SK-N-SH (cell line): ENCODE results near the gene ERBB2. TPM values are rescaled to one million over a fixed set of nuclear protein-coding genes. Genes with fewer than 3 reads are reported as not detected.

Experiments used
- CTCF ChIA-PET: fragments of 300-600, 350-600 bp; formaldehyde crosslinking; extraction: SDS; loops from one replicate; lab custom pipeline; 2021; lab: Yijun Ruan, JAX
- POLR2A ChIA-PET: fragments of 350-600 bp; sonication (Branson Sonifier 250); formaldehyde crosslinking; extraction: SDS; loops from one replicate; lab custom pipeline; 2020; ENCODE audit warnings: antibody characterized with exemption, inconsistent platforms; lab: Yijun Ruan, JAX
- DNase-seq: peaks from one replicate; pipeline ENCODE4 v3.0.0; 2012
- H2AFZ ChIP-seq: fragments of 200-600 bp; sonication (generic); 2 replicates; pipeline ENCODE4 v1.8.1; 2016; ENCODE audit warnings: antibody characterized with exemption, mild to moderate bottlenecking, low read depth
- H3F3A ChIP-seq: fragments of 200-600 bp; sonication (generic); replicated peaks from 2 replicates; pipeline ENCODE3; 2016; ENCODE audit warnings: antibody characterized with exemption, mild to moderate bottlenecking; ENCODE audit not compliant: insufficient read depth
- H3K27ac ChIP-seq, 2 experiments: fragments of 200-500 bp in 1 of 2; fragments of 200-600 bp in 1 of 2; sonication (Bioruptor generic) in 1 of 2; sonication (generic), shearing (Covaris generic) in 1 of 2; 2 replicates each; pipeline versions ENCODE4 v1.5.1 to v1.6.1; 2014 to 2016; ENCODE audit warnings: low read depth in 2 of 2, inconsistent platforms in 1 of 2, low read length in 1 of 2, mild to moderate bottlenecking in 1 of 2, mixed read lengths in 1 of 2
- H3K27me3 ChIP-seq: fragments of 200-600 bp; sonication (generic), shearing (Covaris generic); 2 replicates; pipeline ENCODE4 v1.6.1; 2016; ENCODE audit warnings: mixed run types; ENCODE audit not compliant: insufficient read depth
- H3K36me3 ChIP-seq, 2 experiments: fragments of 200-500 bp in 1 of 2; fragments of 200-600 bp in 1 of 2; sonication (Bioruptor generic) in 1 of 2; sonication (generic) in 1 of 2; replicated peaks in 1 of 2; 2 replicates each; pipeline versions ENCODE3 to v1.5.1; 2014 to 2016; ENCODE audit warnings: low read length in 1 of 2, mild to moderate bottlenecking in 1 of 2; ENCODE audit not compliant: insufficient read depth in 2 of 2, control insufficient read depth in 1 of 2
- H3K4me1 ChIP-seq, 2 experiments: fragments of 200-500 bp in 1 of 2; fragments of 200-600 bp in 1 of 2; sonication (Bioruptor generic) in 1 of 2; sonication (generic), shearing (Covaris generic) in 1 of 2; 2 replicates each; pipeline versions ENCODE4 v1.5.1 to v1.6.1; 2014 to 2016; ENCODE audit warnings: low read depth in 1 of 2, low read length in 1 of 2, mixed run types in 1 of 2; ENCODE audit not compliant: insufficient read depth in 2 of 2, control insufficient read depth in 1 of 2
- H3K4me2 ChIP-seq: fragments of 200-600 bp; sonication (generic), shearing (Covaris generic); 2 replicates; pipeline ENCODE4 v1.6.1; 2017; ENCODE audit warnings: mixed run types
- H3K4me3 ChIP-seq, 2 experiments: fragments of 200-500 bp in 1 of 2; fragments of 200-600 bp in 1 of 2; sonication (Bioruptor generic) in 1 of 2; sonication (generic), shearing (Covaris generic) in 1 of 2; 2 replicates each; pipeline versions ENCODE4 v1.5.1 to v1.8.1; 2014 to 2016; ENCODE audit warnings: low read depth in 2 of 2, inconsistent platforms in 1 of 2, low read length in 1 of 2, mild to moderate bottlenecking in 1 of 2, mixed read lengths in 1 of 2, moderate library complexity in 1 of 2
- H3K79me2 ChIP-seq: fragments of 200-600 bp; sonication (generic); 2 replicates; pipeline ENCODE4 v1.8.1; 2017; ENCODE audit warnings: mild to moderate bottlenecking; ENCODE audit not compliant: insufficient read depth
- H3K9ac ChIP-seq: fragments of 200-600 bp; sonication (generic); 2 replicates; pipeline ENCODE4 v1.6.1; 2017; ENCODE audit warnings: mixed run types
- H3K9me2 ChIP-seq: fragments of 200-600 bp; sonication (generic); 2 replicates; pipeline ENCODE4 v1.6.1; 2017; ENCODE audit warnings: mixed run types
- H3K9me3 ChIP-seq: fragments of 200-600 bp; sonication (generic); 2 replicates; pipeline ENCODE4 v1.6.1; 2017; ENCODE audit warnings: mixed run types, mild to moderate bottlenecking, moderate library complexity
- H4K20me1 ChIP-seq: fragments of 200-600 bp; sonication (generic); 2 replicates; pipeline ENCODE4 v1.6.1; 2017; ENCODE audit warnings: mild to moderate bottlenecking, mixed run types; ENCODE audit not compliant: insufficient read depth
- GABPA ChIP-seq: IDR thresholded peaks from 2 replicates; pipeline ENCODE4 v1.4.0; 2012; ENCODE audit warnings: low read depth, mild to moderate bottlenecking
- GATA2 ChIP-seq: sonication (generic); formaldehyde crosslinking; IDR thresholded peaks from 2 replicates; pipeline ENCODE4 v1.5.0; 2020; ENCODE audit warnings: mild to moderate bottlenecking, missing genetic modification reagents
- IRF3 ChIP-seq: fragments of 150-350 bp; IDR thresholded peaks from 2 replicates; pipeline ENCODE4 v1.6.1; 2016; ENCODE audit warnings: mild to moderate bottlenecking, low read depth, low read length
- MEF2A ChIP-seq: IDR thresholded peaks from 2 replicates; pipeline ENCODE4 v1.4.0; 2012; ENCODE audit warnings: low read depth, borderline replicate concordance
- MXI1 ChIP-seq: IDR thresholded peaks from 2 replicates; pipeline ENCODE4 v1.6.1; 2012; ENCODE audit warnings: mild to moderate bottlenecking, low read depth, low read length, improper control_type of control experiment
- POLR2AphosphoS5 ChIP-seq: IDR thresholded peaks from 2 replicates; pipeline ENCODE4 v1.6.1; 2012; ENCODE audit warnings: low read depth, low read length
- SIN3A ChIP-seq: IDR thresholded peaks from 2 replicates; pipeline ENCODE4 v1.6.1; 2012; ENCODE audit warnings: low read depth, mild to moderate bottlenecking, low read length, moderate library complexity, borderline replicate concordance
- SMC3 ChIP-seq: IDR thresholded peaks from 2 replicates; pipeline ENCODE4 v1.6.1; 2012; ENCODE audit warnings: low read depth, low read length, improper control_type of control experiment
- TAF1 ChIP-seq: IDR thresholded peaks from 2 replicates; pipeline ENCODE4 v1.6.1; 2012; ENCODE audit warnings: low read depth, mild to moderate bottlenecking, low read length, moderate library complexity, borderline replicate concordance
- YY1 ChIP-seq: IDR thresholded peaks from 2 replicates; pipeline ENCODE4 v1.4.0; 2012; ENCODE audit warnings: low read depth, mild to moderate bottlenecking
- ZBTB33 ChIP-seq: IDR thresholded peaks from 2 replicates; pipeline ENCODE4 v1.4.0; 2012; ENCODE audit warnings: low read depth, borderline replicate concordance
- WGBS: methylation state at CpG from one replicate; pipeline ENCODE4 v1.1.6; 2017; ENCODE audit warnings: low lambda C conversion rate; 5-methylcytosine and 5-hydroxymethylcytosine counted together
- polyA plus RNA-seq, 3 experiments: library from polyadenylated mRNA; depleted of rRNA; stranded (reverse); fragments of >200 nt; gene quantifications; 2 replicates each; pipeline ENCODE4 v1.2.3, GENCODE V29; 2012
- TF ChIP-seq, protein P1 (sequence below): IDR thresholded peaks from 2 replicates; pipeline ENCODE4 v1.6.1; 2012; ENCODE audit warnings: mild to moderate bottlenecking, low read depth, low read length, moderate library complexity
- TF ChIP-seq, protein P2 (sequence below): IDR thresholded peaks from 2 replicates; pipeline ENCODE4 v1.4.0; 2012; ENCODE audit warnings: low read depth, borderline replicate concordance

Gene ERBB2
- polyA plus RNA-seq, 1 of the 3 experiments (the other 2 are of a cell fraction) = 1.9 TPM

GRCh38 chr17:39673335-39674081 lies 26.4 kb upstream of the ERBB2 start:
- H4K20me1 ChIP-seq = no peaks in the 10 kb centered on the region
- H3K79me2 ChIP-seq = no peaks in the 10 kb centered on the region
- TF ChIP-seq, protein P1, sequence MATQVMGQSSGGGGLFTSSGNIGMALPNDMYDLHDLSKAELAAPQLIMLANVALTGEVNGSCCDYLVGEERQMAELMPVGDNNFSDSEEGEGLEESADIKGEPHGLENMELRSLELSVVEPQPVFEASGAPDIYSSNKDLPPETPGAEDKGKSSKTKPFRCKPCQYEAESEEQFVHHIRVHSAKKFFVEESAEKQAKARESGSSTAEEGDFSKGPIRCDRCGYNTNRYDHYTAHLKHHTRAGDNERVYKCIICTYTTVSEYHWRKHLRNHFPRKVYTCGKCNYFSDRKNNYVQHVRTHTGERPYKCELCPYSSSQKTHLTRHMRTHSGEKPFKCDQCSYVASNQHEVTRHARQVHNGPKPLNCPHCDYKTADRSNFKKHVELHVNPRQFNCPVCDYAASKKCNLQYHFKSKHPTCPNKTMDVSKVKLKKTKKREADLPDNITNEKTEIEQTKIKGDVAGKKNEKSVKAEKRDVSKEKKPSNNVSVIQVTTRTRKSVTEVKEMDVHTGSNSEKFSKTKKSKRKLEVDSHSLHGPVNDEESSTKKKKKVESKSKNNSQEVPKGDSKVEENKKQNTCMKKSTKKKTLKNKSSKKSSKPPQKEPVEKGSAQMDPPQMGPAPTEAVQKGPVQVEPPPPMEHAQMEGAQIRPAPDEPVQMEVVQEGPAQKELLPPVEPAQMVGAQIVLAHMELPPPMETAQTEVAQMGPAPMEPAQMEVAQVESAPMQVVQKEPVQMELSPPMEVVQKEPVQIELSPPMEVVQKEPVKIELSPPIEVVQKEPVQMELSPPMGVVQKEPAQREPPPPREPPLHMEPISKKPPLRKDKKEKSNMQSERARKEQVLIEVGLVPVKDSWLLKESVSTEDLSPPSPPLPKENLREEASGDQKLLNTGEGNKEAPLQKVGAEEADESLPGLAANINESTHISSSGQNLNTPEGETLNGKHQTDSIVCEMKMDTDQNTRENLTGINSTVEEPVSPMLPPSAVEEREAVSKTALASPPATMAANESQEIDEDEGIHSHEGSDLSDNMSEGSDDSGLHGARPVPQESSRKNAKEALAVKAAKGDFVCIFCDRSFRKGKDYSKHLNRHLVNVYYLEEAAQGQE = no peak
- no peak for TF ChIP-seq MEF2A
- TF ChIP-seq GABPA = no peak
- TF ChIP-seq MXI1 = no peak
- TF ChIP-seq ZBTB33 = no peak
- TF ChIP-seq GATA2 (CRISPR knock-in tag) = no peak
- TF ChIP-seq TAF1 = no peak
- TF ChIP-seq, protein P2, sequence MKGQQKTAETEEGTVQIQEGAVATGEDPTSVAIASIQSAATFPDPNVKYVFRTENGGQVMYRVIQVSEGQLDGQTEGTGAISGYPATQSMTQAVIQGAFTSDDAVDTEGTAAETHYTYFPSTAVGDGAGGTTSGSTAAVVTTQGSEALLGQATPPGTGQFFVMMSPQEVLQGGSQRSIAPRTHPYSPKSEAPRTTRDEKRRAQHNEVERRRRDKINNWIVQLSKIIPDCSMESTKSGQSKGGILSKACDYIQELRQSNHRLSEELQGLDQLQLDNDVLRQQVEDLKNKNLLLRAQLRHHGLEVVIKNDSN = no peak
- no peak for TF ChIP-seq SMC3
- TF ChIP-seq YY1 = no peak
- TF ChIP-seq IRF3 = no peak
- TF ChIP-seq POLR2AphosphoS5 = no peak
- no peak for TF ChIP-seq SIN3A
- no peak overlapping the region for H3K9ac ChIP-seq
- no peaks in the 10 kb centered on the region for H3K36me3 ChIP-seq
- no peaks in the 10 kb centered on the region for H3F3A ChIP-seq
- no peaks in the 10 kb centered on the region for H3K9me3 ChIP-seq
- ChIA-PET POLR2A (no interaction called here), CTCF (interaction anchor here (2.1 to 15.8 kb wide), 4 partner anchors 20 to 57 kb away, joined by 8 to 279 read pairs (median 80); partner anchors contain the start of genes MIEN1 and PPP1R1B)
- no peak overlapping the region for H3K4me2 ChIP-seq
- no peak overlapping the region for H3K27ac ChIP-seq
- peaks cover 0 to 2% of the 10 kb centered on the region in 2 experiments; a peak in 1 of 4 replicates for H3K4me1 ChIP-seq
- no peak for DNase-seq
- H3K27me3 ChIP-seq = no peaks in the 10 kb centered on the region
- H2AFZ ChIP-seq = no peak overlapping the region
- WGBS = 36% methylated on average over 6 of the region's 13 CpGs
- no peaks in the 10 kb centered on the region for H3K9me2 ChIP-seq
- H3K4me3 ChIP-seq = no peak overlapping the region
